ENCODE results near the gene PPM1N. TPM values are rescaled to one million over a fixed set of nuclear protein-coding genes. Genes with fewer than 3 reads are reported as not detected.

Gene PPM1N, protein sequence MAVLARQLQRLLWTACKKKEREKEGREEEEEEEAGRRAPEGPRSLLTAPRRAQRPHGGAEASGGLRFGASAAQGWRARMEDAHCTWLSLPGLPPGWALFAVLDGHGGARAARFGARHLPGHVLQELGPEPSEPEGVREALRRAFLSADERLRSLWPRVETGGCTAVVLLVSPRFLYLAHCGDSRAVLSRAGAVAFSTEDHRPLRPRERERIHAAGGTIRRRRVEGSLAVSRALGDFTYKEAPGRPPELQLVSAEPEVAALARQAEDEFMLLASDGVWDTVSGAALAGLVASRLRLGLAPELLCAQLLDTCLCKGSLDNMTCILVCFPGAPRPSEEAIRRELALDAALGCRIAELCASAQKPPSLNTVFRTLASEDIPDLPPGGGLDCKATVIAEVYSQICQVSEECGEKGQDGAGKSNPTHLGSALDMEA
- total RNA-seq: 1 to 10 TPM in 1 of 2 donors, under 1 TPM in 1; 0.67 to 1.9 TPM
- long read RNA-seq, donor 1: 0 reads
- long read RNA-seq, donor 2, partial matches to known transcripts: 0 of 1 reads
- long read RNA-seq, donor 2, other reads (novel, unspliced or antisense): 0 of 1 reads

GRCh38 chr19:45498411-45499195, at the start of gene PPM1N:
PPM1N (plus strand) TSS chr19:45498443; CDS start chr19:45498473, 30 bp downstream.
- no peak for DNase-seq (ENCODE audit: low spot score)
- intact Hi-C loops (cut with DNase I): no loop called here

DNA sequence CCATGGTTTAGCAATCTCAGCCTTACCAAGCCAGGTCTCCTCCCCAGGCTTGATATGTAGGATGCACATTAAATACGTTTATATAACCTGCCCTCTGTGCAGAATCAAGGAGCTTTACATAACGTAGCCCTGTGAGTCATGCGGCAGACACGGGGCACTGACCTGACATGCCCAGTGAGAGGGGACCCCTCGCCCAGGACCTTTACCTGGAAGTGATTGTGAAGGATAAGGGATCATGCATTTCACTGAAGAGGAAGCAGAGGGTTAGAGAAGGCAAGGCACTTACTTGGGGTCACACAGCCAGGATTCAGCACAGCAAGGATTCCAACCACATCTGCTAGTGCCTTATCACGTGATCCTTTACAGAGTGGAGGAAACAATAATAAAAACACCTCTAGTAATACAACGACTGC, 49.4 kb upstream of the PPM1N start:
- no peak for DNase-seq (ENCODE audit: low spot score)
- intact Hi-C loops (cut with DNase I): no loop called here

- no peak for DNase-seq (ENCODE audit: low spot score)
- intact Hi-C loops (cut with DNase I): no loop called here
These were observed 48.3 kb upstream of the PPM1N start for GRCh38 chr19:45450012-45450333.

DNA sequence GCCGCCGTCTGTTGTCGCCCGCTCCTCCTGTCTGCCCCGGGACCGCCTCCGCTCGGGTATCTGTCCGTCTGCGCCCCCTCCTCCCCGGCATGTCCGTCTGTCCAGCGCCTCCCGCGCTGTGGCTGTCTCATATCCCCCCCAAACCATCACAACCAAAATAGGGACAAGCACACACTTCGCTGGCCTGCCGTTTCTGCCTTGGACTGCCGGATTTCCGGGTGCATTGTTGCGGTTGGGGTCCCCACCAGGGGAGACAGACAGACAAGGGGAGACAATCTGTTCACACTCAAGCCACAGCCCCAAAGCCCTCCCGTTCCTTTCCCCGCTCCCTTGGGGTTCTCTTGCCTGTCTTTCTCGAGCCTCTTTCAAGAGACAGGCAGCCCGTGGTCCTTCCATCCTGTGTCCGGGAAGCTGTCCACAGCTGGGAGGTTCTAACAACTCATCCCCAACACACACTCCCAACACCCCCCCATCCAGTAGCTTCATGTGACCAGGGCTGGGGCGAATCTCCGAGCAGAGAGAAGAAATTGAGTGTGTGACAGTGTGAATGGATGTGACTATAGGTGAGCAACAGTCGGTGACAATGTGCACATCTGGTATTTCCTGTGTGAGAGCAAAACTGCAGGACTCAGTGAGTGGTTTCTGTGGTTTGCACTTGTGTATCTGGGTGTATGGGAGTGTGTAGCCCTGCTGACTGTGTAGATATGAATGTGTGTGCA, 47.0 kb upstream of the PPM1N start:
- DNase-seq (ENCODE audit: low spot score): peak; percentile 83
- intact Hi-C loops (cut with DNase I): loop anchor here in 1 of 2 donors (1.0 kb wide), 1 partner anchor 24 kb away; no protein-coding TSS in a partner anchor

DNA sequence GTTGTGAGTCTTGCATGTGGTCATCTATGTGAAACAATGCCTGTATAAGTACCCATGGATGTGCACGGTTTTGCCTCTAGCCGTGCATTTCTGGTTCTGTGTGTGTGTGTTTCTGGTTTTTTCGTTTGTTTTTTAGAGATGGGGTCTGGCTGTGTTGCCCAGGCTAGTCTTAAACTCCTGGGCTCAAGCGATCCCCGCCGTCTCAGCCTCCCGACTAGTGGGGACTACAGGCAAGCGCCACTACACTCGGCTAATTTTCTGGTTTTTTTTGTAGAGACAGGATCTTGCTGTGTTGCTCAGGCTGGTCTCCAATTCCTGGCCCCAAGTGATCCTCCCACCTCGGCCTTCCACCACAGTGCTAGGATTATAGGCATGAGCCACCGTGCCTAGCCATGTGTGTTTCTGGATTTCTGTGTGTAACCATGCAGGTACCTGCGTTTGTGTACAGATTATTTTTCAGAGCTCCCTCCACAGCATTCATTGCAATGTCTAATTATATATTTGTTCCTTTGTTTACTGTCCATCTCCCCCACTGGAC, 46.3 kb upstream of the PPM1N start:
- intact Hi-C loops (cut with DNase I): loop anchor here in 1 of 2 donors (1.0 kb wide), 1 partner anchor 25 kb away; no protein-coding TSS in a partner anchor

GRCh38 chr19:45455707-45456499, 42.3 kb upstream of the PPM1N start:
- intact Hi-C loops (cut with DNase I): no loop called here
- DNase-seq (ENCODE audit: low spot score): peak; percentile 98

More for the DNA sequence above, 46.3 kb upstream of the PPM1N start:
- no peak for DNase-seq (ENCODE audit: low spot score)

DNA sequence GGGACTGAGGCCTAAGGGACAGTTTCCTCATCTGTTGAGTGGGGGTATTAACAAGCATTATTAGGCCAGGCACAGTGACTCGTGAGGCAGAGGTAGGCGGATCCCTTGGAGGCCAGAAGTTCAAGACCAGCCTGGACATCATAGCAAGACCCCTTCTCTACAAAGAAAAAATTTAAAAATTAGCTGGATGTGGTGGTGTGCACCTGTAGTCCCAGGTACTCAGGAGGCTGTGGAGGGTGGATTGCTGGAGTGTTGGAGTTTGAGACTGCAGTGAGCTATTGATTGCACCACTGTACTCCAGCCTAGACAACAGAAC, 41.8 kb upstream of the PPM1N start:
- intact Hi-C loops (cut with DNase I): no loop called here
- DNase-seq (ENCODE audit: low spot score): no peak

DNA sequence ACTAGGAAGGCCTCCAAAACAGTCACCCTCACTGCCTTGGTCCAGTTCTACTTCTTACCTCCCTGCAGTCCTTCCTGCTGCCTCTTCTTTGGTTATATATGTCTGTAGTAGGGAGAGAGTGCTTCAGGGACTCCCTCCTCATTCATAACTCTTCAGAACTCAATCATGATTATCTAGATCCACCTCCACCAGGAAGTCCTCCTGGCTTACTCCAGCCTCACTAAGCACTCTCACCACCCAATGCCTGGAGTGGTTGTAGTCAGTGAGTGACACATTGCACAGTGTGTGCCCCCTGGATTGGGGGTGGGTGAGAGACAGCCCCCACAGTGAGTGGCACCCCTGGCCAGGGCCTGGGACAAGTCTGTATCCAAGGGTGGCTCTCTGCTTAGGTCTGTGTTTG, 40.5 kb upstream of the PPM1N start:
- intact Hi-C loops (cut with DNase I): no loop called here
- DNase-seq (ENCODE audit: low spot score): no peak

GRCh38 chr19:45460807-45461347, 37.4 kb upstream of the PPM1N start:
- DNase-seq (ENCODE audit: low spot score): no peak
- intact Hi-C loops (cut with DNase I): no loop called here

GRCh38 chr19:45462174-45462573, 36.1 kb upstream of the PPM1N start:
- no peak for DNase-seq (ENCODE audit: low spot score)
- intact Hi-C loops (cut with DNase I): no loop called here

DNA sequence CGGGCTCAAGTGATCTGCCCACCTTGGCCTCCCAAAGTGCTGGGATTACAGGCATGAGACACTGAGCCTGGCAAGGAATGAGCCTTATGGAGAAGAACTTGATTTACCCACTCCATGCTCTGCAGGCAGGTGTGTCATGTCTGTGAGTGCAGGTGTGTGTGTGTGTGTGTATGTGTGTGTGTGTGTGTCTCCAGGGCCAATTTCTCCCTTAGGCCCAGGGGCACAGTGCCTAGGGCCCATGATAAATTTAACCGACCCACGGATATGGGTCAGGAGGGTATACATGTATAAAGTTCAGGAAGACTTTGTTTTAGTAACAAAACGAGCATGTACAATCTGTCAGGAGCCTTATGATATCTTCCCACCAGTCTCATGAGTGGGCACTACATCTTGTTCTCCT, 35.0 kb upstream of the PPM1N start:
- DNase-seq (ENCODE audit: low spot score): no peak
- intact Hi-C loops (cut with DNase I): no loop called here

GRCh38 chr19:45464274-45464673, 34.0 kb upstream of the PPM1N start:
- no peak for DNase-seq (ENCODE audit: low spot score)
- intact Hi-C loops (cut with DNase I): no loop called here

- intact Hi-C loops (cut with DNase I): no loop called here
- no peak for DNase-seq (ENCODE audit: low spot score)
These were observed 33.3 kb upstream of the PPM1N start for GRCh38 chr19:45464852-45465441.

DNA sequence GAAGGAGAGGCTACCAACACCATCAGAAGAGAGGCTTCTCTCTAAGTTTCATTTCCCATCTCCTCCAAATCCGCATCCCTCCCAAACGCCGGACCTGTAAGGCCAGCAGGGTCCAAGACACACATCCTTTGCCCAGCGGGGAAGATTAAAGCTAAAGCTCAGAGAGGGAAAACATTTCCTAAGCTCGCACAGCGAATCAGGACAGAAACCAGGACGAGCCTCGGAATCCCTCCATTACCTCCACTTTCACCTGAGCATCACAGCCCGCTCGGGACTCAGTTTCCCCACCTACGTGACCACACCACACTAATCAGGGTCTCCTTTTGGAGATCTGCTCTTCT, 31.2 kb upstream of the PPM1N start:
- no peak for DNase-seq (ENCODE audit: low spot score)
- intact Hi-C loops (cut with DNase I): no loop called here

GRCh38 chr19:45467456-45468158, 30.6 kb upstream of the PPM1N start, which contains the start of gene FOSB:
FOSB (plus strand) TSS chr19:45467996; CDS start chr19:45468587, 591 bp downstream.
- intact Hi-C loops (cut with DNase I): no loop called here

GRCh38 chr19:45468159-45468651, 30.0 kb upstream of the PPM1N start:
- intact Hi-C loops (cut with DNase I): no loop called here
- peak; percentile 88 for DNase-seq (ENCODE audit: low spot score)

More at GRCh38 chr19:45467456-45468158, 30.6 kb upstream of the PPM1N start, which contains the start of gene FOSB:
- DNase-seq (ENCODE audit: low spot score): peak; percentile 99

- intact Hi-C loops (cut with DNase I): no loop called here
- no peak for DNase-seq (ENCODE audit: low spot score)
These were observed 29.5 kb upstream of the PPM1N start for GRCh38 chr19:45468803-45469131.
